GM12874 (cell line): ENCODE results near the gene RRP1.

Source experiments
- CTCF ChIP-seq: IDR thresholded peaks from 2 replicates; pipeline ENCODE4 v1.5.1; 2011; ENCODE audit warnings: low read depth, mild to moderate bottlenecking, control low read depth, low read length, moderate library complexity; ENCODE audit not compliant: insufficient read depth

Gene RRP1

DNA sequence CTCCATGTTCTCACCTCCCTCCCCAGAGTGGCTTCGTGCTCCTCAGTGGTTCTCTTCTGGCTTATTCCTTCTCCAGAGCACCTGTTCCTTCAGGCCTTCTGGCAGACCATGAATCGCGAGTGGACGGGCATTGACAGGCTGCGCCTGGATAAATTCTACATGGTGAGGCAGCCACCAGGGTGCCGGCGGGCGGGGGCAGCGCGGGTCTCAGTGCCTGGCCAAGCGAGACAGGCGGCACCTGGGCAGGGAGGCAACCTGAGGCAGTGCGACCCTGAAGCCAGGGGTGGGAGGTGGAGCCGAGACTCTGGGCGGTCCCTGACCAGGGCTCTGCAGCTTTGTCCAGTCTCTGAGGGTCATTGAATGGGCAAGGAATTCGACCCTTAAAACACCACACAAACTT lies 3.9 kb downstream of the RRP1 start:
- no peak for TF ChIP-seq CTCF

- TF ChIP-seq CTCF = no peak
Measured at GRCh38 chr21:43794311-43794710, 4.9 kb downstream of the RRP1 start.

- no peak for TF ChIP-seq CTCF
Measured at GRCh38 chr21:43794857-43795256, 5.5 kb downstream of the RRP1 start.

DNA sequence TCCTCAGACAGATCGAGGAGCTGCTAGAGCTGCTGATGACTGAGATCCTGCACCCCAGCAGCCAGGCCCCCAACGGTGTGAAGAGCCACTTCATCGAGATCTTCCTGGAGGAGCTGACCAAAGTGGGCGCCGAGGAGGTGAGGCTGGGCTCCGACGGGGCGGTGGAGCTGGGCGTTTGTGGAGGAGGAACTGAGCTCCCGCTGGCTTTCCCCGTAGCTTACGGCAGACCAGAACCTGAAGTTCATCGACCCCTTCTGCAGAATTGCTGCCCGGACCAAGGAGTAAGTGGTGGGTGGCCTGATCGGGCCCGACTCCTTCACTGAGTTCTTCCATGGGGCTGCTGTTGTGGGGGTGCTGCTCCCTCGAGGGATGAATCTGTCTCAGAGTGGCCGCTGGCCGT lies 8.0 kb downstream of the RRP1 start:
- TF ChIP-seq CTCF = no peak

- no peak for TF ChIP-seq CTCF
Measured at GRCh38 chr21:43797925-43798715, 8.7 kb downstream of the RRP1 start.

GRCh38 chr21:43799301-43799840 lies 10.0 kb downstream of the RRP1 start:
- no peak for TF ChIP-seq CTCF

GRCh38 chr21:43800124-43800523 lies 10.7 kb downstream of the RRP1 start:
- TF ChIP-seq CTCF = no peak
